Neural cell (in vitro differentiated cells): ENCODE results near the gene EYA2.

Experiments
- EP300 ChIP-seq: fragments of 450-650 bp; conservative IDR thresholded peaks from 2 replicates; pipeline ENCODE4 v1.6.1; 2014; ENCODE audit warnings: antibody characterized with exemption, mild to moderate bottlenecking, moderate library complexity; ENCODE audit not compliant: poor library complexity, severe bottlenecking
- EZH2 ChIP-seq: fragments of 200-600, 300-800 bp; shearing (Covaris generic), sonication (generic); IDR thresholded peaks from 2 replicates; pipeline ENCODE4 v1.6.1; 2014; ENCODE audit warnings: antibody characterized with exemption, low read length, borderline replicate concordance, mild to moderate bottlenecking; ENCODE audit not compliant: insufficient read depth, poor library complexity, severe bottlenecking
- MXI1 ChIP-seq: fragments of 450-650 bp; conservative IDR thresholded peaks from 2 replicates; pipeline ENCODE4 v1.6.1; 2014; ENCODE audit warnings: antibody characterized with exemption, mild to moderate bottlenecking; ENCODE audit not compliant: poor library complexity, severe bottlenecking
- POLR2AphosphoS5 ChIP-seq: IDR thresholded peaks from 2 replicates; pipeline ENCODE4 v1.6.1; 2012
- RAD21 ChIP-seq: fragments of 450-650 bp; conservative IDR thresholded peaks from 2 replicates; pipeline ENCODE4 v1.6.1; 2014; ENCODE audit warnings: antibody characterized with exemption, mild to moderate bottlenecking, moderate library complexity
- SMC3 ChIP-seq: fragments of 450-650 bp; conservative IDR thresholded peaks from 2 replicates; pipeline ENCODE4 v1.6.1; 2014; ENCODE audit warnings: antibody characterized with exemption, mild to moderate bottlenecking, moderate library complexity; ENCODE audit not compliant: poor library complexity
- TAF1 ChIP-seq: IDR thresholded peaks from 2 replicates; pipeline ENCODE4 v1.6.1; 2012; ENCODE audit warnings: low read depth
- TF ChIP-seq, protein P1 (sequence below): fragments of 450-650 bp; IDR thresholded peaks from 2 replicates; pipeline ENCODE4 v1.5.1; 2014; ENCODE audit warnings: antibody characterized with exemption, mild to moderate bottlenecking, moderate library complexity; ENCODE audit not compliant: poor library complexity, severe bottlenecking

DNA sequence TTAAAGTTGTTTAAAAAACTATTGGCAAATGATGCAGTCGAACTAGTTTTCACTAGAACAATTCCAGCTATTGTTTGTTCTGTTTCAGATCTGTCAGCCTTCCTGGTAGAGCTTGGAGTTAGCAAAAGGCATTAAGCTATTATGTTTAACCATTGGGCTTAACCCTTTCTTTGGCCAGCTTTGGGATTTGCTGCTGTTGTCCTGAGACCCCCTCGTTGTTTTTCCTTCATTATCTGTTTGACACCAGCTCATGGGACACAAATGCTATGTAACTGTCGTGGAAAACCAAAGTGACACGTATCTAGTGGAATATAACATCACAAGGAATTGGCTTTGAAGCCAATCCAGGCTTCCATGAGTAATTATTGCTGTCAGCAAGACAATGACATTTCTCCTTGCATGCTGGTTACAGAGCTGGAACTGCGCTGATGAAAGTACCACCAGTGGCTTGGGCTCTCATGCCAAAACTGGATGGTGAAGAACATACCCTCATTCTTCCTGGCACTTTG, 96.0 kb downstream of the EYA2 start:
- TF ChIP-seq, protein P1, sequence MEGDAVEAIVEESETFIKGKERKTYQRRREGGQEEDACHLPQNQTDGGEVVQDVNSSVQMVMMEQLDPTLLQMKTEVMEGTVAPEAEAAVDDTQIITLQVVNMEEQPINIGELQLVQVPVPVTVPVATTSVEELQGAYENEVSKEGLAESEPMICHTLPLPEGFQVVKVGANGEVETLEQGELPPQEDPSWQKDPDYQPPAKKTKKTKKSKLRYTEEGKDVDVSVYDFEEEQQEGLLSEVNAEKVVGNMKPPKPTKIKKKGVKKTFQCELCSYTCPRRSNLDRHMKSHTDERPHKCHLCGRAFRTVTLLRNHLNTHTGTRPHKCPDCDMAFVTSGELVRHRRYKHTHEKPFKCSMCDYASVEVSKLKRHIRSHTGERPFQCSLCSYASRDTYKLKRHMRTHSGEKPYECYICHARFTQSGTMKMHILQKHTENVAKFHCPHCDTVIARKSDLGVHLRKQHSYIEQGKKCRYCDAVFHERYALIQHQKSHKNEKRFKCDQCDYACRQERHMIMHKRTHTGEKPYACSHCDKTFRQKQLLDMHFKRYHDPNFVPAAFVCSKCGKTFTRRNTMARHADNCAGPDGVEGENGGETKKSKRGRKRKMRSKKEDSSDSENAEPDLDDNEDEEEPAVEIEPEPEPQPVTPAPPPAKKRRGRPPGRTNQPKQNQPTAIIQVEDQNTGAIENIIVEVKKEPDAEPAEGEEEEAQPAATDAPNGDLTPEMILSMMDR = no peak
- TF ChIP-seq EP300 (no peak), RAD21 (no peak), MXI1 (no peak), EZH2 (no peak), SMC3 (no peak), POLR2AphosphoS5 (no peak), TAF1 (no peak)
